GM12892 (cell line): ENCODE results near the gene HAGHL.
A peak's percentile ranks its signal among the peaks of the same experiment; 100 is the strongest.

ENCODE experiments used
- DNase-seq: peaks from one replicate; pipeline ENCODE4 v3.0.0; 2011; ENCODE audit not compliant: insufficient read length
- FAIRE-seq: peaks from 2 replicates; lab custom pipeline; 2011; peaks lifted over from hg19 to GRCh38; lab: Jason Lieb, UNC
- POLR2A ChIP-seq: IDR thresholded peaks from 2 replicates; pipeline ENCODE4 v1.6.1; 2011; ENCODE audit warnings: low read depth, low read length, control low read depth
- POLR2AphosphoS5 ChIP-seq: IDR thresholded peaks from 2 replicates; pipeline ENCODE4 v1.6.1; 2011; ENCODE audit warnings: low read depth, low read length, control low read depth
- TAF1 ChIP-seq: IDR thresholded peaks from 2 replicates; pipeline ENCODE4 v1.6.1; 2011; ENCODE audit warnings: low read depth, mild to moderate bottlenecking, control low read depth, low read length, borderline replicate concordance

Gene HAGHL

DNA sequence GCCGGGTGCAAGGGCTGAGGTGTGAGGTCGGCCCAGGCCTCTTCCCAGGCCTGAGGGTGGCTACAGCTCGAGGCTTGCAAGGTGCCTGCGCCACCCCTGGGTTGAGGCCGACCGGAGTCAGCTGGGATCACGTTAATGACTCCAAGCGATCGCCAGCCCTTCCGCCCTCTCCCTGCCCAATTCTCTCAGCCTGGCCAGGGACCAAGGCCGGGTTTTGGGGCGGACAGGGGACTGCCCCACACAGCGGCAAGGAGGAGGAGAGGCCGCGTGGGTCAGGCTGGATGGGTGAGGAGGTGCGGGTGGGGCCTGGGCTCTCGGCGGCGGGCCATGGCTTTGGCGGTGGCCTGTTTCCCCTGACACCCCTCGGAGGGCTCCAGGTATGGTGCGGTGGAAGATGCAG is 33.5 kb upstream of the HAGHL start:
- no peak for TF ChIP-seq POLR2A
- FAIRE-seq (no peak), DNase-seq (no peak)

- DNase-seq, result no peak
- FAIRE-seq, result no peak
- TF ChIP-seq TAF1, result no peak
- no peak for TF ChIP-seq POLR2A
- no peak for TF ChIP-seq POLR2AphosphoS5
These were observed 33.1 kb upstream of the HAGHL start for GRCh38 chr16:693766-694165.

- no peak for TF ChIP-seq POLR2AphosphoS5
- DNase-seq (no peak), FAIRE-seq (no peak)
These were observed 32.6 kb upstream of the HAGHL start for GRCh38 chr16:694187-694862.

DNA sequence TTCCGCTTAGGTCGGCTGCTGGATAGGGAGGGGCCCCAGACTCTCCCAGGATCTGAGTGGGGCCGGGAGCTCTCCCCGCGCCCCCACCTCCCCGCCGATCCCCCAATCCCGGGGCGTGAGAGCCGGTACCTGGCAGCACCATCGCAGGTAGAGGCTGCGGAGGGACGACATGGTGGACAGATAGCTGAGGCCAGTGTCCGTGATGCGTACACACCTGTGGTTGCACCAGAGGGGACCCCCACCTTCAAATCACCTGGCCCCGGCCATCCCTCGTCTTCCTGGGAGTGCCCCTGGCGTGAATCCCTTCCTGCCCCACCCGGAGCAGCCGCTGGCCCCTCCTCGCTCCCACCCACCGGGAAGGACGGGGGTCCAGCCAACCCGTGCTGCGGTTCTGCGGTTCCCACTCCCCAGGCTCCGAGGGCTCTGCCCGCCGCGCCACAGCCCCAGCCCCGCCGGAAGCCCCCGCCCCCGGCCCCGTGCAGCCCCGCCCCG is 32.0 kb upstream of the HAGHL start:
- TF ChIP-seq TAF1, result no peak
- no peak for TF ChIP-seq POLR2A
- TF ChIP-seq POLR2AphosphoS5, result no peak
- no peak for FAIRE-seq
- no peak for DNase-seq

- TF ChIP-seq POLR2AphosphoS5, result 0 out of 2 replicates have a peak, but pooled peaks have one; percentile 36
- TF ChIP-seq TAF1, result no peak
- TF ChIP-seq POLR2A, result peak; percentile 41; the same call in 1 of the 2 replicates
- DNase-seq (peak; percentile 80), FAIRE-seq (peak; percentile 83)
These were observed 31.4 kb upstream of the HAGHL start for GRCh38 chr16:695355-696089.

GRCh38 chr16:698911-699671 is 27.8 kb upstream of the HAGHL start:
- FAIRE-seq (no peak), DNase-seq (no peak)
- TF ChIP-seq POLR2AphosphoS5 (no peak), TAF1 (no peak), POLR2A (no peak)

- DNase-seq, result no peak
- TF ChIP-seq POLR2AphosphoS5, result no peak
- no peak for TF ChIP-seq POLR2A
- FAIRE-seq, result no peak
These were observed 26.0 kb upstream of the HAGHL start for GRCh38 chr16:700684-701584.

GRCh38 chr16:702341-702740 is 24.6 kb upstream of the HAGHL start:
- no peak for FAIRE-seq
- DNase-seq, result no peak
- TF ChIP-seq POLR2AphosphoS5, result no peak
- TF ChIP-seq POLR2A, result no peak
- no peak for TF ChIP-seq TAF1

GRCh38 chr16:703406-703805 is 23.5 kb upstream of the HAGHL start:
- FAIRE-seq (no peak), DNase-seq (no peak)
- TF ChIP-seq POLR2AphosphoS5 (no peak), TAF1 (no peak), POLR2A (no peak)

DNA sequence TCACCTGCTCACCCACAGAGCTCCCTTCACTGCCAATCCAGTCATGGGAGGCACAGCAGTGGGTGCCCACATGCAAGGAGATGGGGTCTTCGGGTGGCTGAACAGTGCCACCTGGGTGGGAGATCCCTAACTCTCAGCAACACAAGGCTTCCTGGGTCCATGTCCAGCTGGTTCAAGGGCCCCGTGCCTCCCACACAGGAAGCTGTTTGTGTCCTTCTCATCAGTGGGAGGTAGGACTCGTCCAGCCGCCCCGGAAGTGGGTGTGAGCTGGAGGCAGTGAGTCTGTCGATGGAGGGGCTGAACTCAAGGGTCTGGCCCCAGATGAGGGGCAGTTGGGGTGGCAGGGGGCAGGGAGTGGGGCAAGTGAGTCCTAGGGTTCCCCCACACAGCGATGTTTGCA is 22.9 kb upstream of the HAGHL start:
- TF ChIP-seq TAF1 (no peak), POLR2A (no peak)
- no peak for FAIRE-seq
- DNase-seq, result no peak
